NCI-H1694 treated with DMSO at 0.1 percent for 48 hours (cell line): ENCODE results near the gene MIGA1.
"Not testable (repeated sequence)": the region's sequence is repeated elsewhere in the genome, so short reads cannot be mapped to it uniquely, and the experiment has no call there.

ENCODE experiments used
- DNase-seq: peaks from one replicate; lab custom pipeline; 2025; lab: John Stamatoyannopoulos, UW

Gene MIGA1

DNA sequence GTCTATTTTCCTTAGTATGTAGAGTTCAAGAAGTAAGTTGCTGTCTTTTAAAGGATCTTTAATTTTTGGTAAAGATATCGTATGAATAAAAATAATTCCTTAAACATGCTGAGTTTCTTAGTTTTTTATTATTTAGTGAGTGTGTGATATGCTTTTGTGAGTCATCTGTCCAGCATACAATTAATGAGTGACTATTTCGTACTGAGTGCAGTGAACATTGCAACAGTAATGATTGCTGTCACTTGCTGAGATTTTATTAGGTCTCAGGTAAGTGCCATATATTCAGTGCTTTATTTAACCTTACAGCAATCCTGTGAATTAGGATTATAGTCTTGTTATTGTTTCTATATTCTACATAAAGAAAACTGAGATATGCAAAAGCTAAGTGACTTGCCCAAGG is 22.6 kb downstream of the MIGA1 start:
- DNase-seq = no peak

DNA sequence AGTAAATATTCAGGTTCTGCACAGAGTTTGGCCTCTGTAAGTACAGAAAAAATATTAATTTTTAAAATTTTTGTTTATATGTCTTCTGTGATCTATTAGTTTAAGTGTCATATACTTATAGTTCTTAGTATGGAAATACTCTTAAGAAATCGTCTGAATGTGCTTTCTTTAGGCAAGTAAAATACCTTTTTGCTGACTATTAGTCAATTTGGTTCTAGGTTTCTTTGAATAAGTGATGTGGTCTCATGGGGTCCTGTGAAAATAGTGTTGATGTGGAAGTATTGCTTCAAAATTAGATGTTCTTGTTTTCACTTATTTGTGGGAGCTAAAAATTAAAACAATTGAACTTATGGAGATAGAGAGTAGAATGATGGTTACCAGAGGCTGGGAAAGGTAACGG is 23.9 kb downstream of the MIGA1 start:
- DNase-seq = no peak

- DNase-seq = not testable (repeated sequence)
Measured at GRCh38 chr1:77809787-77810462, 30.5 kb downstream of the MIGA1 start.

- not testable (repeated sequence) for DNase-seq
Measured at GRCh38 chr1:77811589-77811988, 32.1 kb downstream of the MIGA1 start.

- no peak for DNase-seq
Measured at GRCh38 chr1:77817368-77818209, 38.1 kb downstream of the MIGA1 start.

DNA sequence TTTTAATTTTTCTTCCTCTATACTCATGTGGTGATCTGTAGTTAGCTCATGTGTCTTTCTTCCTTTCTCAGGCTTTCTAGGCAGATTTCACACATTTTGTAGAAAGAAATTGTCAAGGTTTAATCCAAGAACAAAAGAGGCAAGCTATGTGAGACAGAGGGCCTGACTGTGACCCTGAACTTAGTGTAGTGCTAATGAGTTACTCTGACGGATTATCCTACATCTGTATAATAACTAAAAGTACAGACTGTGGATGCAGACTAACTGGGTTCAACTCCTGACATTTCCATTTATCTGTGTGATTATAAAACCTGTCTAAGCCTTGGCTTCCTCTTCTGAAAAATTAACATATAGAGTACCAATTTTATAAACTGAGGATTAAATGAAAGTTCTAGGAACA is 40.7 kb downstream of the MIGA1 start:
- DNase-seq = no peak

DNA sequence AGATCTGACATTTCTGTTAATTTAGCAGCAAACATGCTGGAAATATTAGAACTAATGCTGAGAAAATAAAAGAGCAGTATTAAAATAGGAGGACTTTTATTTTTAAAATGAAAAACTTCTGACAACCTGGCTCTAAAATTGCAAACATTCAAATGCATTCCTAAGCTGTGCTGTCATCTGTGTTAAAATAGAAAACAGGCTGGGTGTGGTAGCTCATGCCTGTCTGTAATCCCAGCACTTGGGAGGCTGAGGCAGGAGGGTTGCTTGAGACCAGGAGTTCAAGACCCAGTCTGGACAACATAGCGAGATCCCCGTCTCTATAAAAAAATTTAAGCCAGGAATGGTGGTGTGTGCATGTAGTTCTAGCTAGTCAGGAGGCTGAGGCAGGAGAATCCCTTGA is 44.6 kb downstream of the MIGA1 start:
- no peak for DNase-seq

GRCh38 chr1:77824694-77825093 is 45.2 kb downstream of the MIGA1 start:
- DNase-seq = no peak

- peak; percentile 45 for DNase-seq
Measured at GRCh38 chr1:77825131-77825709, 45.8 kb downstream of the MIGA1 start.

- not testable (repeated sequence) for DNase-seq
Measured at GRCh38 chr1:77826851-77827250, 47.4 kb downstream of the MIGA1 start.

DNA sequence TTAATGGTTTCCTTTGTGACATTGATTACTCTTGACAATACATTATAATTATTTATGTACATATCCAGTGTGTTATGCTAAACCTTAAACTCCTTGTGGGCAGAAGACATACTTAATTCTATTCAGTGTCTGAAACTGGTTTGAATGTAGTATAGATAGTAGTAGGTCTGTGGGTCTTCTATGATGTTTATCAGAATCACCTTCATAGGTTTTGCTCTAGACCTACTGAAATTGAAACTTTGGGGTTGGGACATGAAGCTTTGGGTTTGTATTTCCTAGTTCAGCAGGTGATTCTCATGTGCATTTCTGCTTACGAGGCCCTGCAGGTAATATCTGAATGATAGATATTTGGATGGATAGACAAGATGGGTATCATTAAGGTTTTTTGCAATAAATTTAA is 48.6 kb downstream of the MIGA1 start:
- no peak for DNase-seq

GRCh38 chr1:77829851-77830250 is 50.4 kb downstream of the MIGA1 start:
- no peak for DNase-seq

DNA sequence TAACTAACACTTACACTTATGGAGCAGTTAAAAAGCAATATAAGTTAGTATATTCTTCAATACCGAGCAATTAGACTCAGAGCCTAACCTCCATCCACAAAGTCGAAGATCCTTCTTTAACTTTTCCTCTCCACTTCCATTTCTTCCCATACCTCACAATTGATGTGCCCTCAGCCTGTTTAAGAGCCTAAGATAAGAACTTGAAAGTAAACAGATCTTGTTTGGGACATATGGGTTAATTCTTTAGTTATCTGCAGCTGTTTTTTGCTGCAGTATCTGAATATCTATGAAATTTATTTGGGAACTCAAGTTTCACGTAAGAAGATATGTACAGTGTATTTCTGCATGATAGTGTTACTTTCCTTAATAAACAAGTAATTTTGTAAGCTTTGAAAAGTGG is 51.5 kb downstream of the MIGA1 start:
- no peak for DNase-seq

- no peak for DNase-seq
Measured at GRCh38 chr1:77831566-77831965, 52.1 kb downstream of the MIGA1 start.

DNA sequence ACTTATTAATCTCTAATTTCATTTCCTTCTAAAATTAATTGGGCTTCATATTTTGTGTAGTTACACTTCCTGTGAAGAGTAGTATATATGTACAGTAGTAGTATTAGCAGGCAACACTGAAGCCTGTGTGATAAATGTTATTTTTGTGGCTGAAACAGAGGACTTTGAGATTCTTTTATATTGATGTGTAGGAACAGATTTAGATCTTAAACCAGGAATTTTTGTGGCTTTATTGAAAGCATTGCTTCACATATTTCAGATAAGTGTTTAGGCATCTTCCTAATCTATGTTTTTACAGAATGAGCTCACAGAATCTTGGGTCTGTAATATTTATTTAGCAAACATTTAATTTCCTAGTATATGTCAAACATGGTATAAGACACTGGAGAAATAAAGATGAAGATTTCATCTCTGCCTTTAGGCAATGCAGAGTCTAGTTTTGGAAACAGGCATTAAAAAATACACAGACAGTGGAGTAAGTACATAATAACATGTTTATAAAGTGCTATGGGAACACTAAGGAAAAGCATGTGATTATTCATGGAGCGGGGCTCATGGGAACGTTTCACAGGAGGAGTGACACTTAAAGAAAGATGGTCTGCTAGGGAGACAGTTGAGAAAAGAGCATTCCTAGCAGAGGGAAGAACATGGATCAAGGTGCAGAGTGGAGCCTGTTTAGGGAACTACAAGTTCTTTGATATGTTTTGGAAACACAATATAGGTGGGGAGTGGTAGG is 52.7 kb downstream of the MIGA1 start:
- DNase-seq = no peak

DNA sequence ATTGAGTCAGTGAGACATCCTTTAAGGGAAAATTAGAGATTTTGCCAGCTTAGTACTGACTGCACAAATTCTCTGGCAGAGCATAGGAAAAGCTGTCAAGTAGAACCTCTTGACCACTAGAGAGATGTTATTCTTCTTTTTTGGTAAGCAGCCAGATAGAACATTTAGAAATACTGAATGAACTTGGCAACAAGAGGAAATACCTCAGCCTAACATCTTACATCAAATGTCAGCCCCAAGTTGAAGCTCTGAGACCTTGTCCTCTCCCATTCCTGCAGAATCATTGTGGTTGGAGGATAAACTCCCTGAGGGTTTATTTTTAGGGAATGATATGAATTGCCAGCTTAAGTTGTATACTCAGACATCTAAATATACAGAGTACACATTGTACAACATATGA is 53.5 kb downstream of the MIGA1 start:
- no peak for DNase-seq

- no peak for DNase-seq
Measured at GRCh38 chr1:77833521-77834100, 54.2 kb downstream of the MIGA1 start.

DNA sequence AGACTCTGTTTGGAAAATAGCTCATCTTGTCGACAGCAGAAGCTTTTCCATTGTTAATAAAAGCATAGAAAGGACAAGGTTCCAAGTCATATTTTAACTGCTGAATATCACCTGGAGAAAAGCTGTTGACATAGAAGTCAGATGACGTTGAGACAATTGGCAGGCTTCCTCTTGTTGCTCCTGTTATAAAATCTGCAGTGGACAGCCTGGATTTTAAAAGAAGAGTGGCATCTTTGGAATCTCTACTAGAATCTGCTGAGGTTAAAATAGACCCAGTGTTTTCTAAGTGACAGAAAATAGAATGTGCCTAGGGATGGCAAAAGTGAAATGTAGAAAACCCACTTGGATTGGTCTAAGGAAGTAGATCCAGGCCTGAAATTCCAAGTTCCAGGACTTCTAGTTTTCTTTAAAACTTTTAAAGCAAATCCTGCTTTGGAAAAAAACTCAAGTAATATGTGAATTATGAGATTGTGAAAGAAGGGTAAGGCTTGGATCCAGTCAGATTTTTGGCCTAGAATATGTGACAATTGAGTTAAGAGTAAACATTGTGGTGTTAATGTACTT is 55.4 kb downstream of the MIGA1 start:
- no peak for DNase-seq

DNA sequence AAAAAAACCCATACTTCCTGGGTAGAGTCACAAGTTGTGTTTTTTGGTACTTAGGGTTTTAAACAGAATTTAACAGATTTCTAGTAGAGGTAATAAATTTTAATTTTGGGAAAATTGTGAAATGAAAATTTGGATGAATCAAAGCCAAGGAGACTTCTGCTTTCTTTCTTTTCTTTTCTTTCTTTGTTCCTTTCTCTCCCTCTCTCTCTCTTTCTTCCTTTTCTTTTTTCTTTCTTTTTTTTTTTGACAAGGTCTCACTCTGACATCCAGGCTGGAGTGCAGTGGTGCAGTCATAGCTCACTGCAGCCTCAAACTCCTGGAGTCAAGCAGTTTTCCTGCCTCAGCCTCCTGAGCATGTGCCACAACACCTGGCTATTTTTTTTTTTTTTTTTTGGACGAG is 62.1 kb downstream of the MIGA1 start:
- DNase-seq = no peak

DNA sequence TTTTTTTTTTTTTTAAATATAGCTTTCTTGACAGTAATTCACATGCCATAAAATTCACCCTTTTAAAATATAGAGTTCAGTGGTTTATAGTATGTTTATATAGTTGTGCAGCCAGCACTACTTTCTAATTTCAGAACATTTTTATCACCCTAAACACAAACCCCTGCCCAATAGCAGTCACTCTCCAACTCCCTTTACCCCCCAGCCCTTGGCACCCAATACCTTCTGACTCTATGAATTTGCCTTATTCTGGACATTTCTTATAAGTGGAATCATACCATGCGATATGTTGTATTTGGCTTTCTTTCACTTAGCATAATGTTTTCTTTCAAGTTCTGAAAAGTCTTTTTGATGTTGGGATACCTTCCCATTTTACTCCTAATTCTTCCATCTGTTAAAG is 66.5 kb downstream of the MIGA1 start:
- no peak for DNase-seq

GRCh38 chr1:77846966-77847365 is 67.5 kb downstream of the MIGA1 start:
- no peak for DNase-seq

DNA sequence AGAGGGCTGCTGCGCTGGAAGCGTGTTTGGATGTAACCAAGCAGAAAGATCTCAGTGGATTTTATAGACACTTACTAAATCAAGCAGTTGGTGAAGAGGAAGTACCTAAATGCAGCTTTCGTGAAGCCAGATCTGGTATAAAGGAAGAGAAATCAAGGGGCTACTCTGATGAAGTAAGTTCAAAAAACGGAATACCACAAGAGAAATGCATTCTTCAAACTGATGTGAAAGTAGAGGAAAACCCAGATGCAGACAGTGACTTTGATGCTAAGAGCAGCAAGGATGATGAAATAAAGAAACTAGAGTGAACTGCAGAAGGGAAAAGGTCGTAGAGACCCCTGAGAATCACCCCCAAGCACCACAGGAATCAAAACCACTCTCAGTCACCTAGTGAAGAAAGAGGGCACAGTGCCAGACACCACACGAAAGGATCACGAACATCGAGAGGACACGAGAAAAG is 68.2 kb downstream of the MIGA1 start:
- DNase-seq = no peak
